ENCODE results near the gene ITGA1.

Gene ITGA1

GRCh38 chr5:52903142-52903541 lies 115.4 kb downstream of the ITGA1 start:
- intact Hi-C loops (cut with micrococcal nuclease) = no loop called here
- Mint-ChIP-seq H3K36me3 (ENCODE audit: low read depth) (no peaks in the 10 kb centered on the region), H3K27me3 (peaks cover 4% of the 10 kb centered on the region), H3K4me3 (no peak overlapping the region), H3K27ac (no peak overlapping the region), H3K4me1 (ENCODE audit: low read depth) (no peaks in the 10 kb centered on the region), H3K9me3 (no peaks in the 10 kb centered on the region)

GRCh38 chr5:52906343-52906742 lies 118.6 kb downstream of the ITGA1 start:
- Mint-ChIP-seq H3K36me3 (ENCODE audit: low read depth) (no peaks in the 10 kb centered on the region), H3K27me3 (peaks cover 4% of the 10 kb centered on the region), H3K4me1 (ENCODE audit: low read depth) (no peaks in the 10 kb centered on the region), H3K27ac (no peak overlapping the region), H3K9me3 (no peaks in the 10 kb centered on the region), H3K4me3 (no peak overlapping the region)
- intact Hi-C loops (cut with micrococcal nuclease) = no loop called here

GRCh38 chr5:52906845-52907244 lies 119.1 kb downstream of the ITGA1 start:
- Mint-ChIP-seq H3K9me3 (no peaks in the 10 kb centered on the region), H3K27ac (no peak overlapping the region), H3K27me3 (peaks cover 4% of the 10 kb centered on the region), H3K4me1 (ENCODE audit: low read depth) (no peaks in the 10 kb centered on the region), H3K36me3 (ENCODE audit: low read depth) (no peaks in the 10 kb centered on the region), H3K4me3 (no peak overlapping the region)
- intact Hi-C loops (cut with micrococcal nuclease) = no loop called here

- Mint-ChIP-seq H3K4me3 (no peak overlapping the region), H3K27me3 (peaks cover 7% of the 10 kb centered on the region), H3K4me1 (ENCODE audit: low read depth) (no peaks in the 10 kb centered on the region), H3K27ac (no peak overlapping the region), H3K9me3 (no peaks in the 10 kb centered on the region), H3K36me3 (ENCODE audit: low read depth) (no peaks in the 10 kb centered on the region)
- intact Hi-C loops (cut with micrococcal nuclease) = no loop called here
Measured at GRCh38 chr5:52909192-52909591, 121.5 kb downstream of the ITGA1 start.

GRCh38 chr5:52910071-52910470 lies 122.4 kb downstream of the ITGA1 start:
- no peak overlapping the region for H3K4me3 Mint-ChIP-seq
- intact Hi-C loops (cut with micrococcal nuclease) = loop anchor here (10.0 kb wide), 1 partner anchor 125 kb away; the partner anchor contains the start of genes ITGA1 and PELO
- no peak overlapping the region for H3K27ac Mint-ChIP-seq
- H3K27me3 Mint-ChIP-seq = peaks cover 6% of the 10 kb centered on the region
- H3K9me3 Mint-ChIP-seq = no peaks in the 10 kb centered on the region
- H3K36me3 Mint-ChIP-seq (ENCODE audit: low read depth) = no peaks in the 10 kb centered on the region
- no peaks in the 10 kb centered on the region for H3K4me1 Mint-ChIP-seq (ENCODE audit: low read depth)

- Mint-ChIP-seq H3K4me1 (ENCODE audit: low read depth) (no peaks in the 10 kb centered on the region), H3K9me3 (no peaks in the 10 kb centered on the region), H3K4me3 (peak overlapping the region; percentile 67), H3K27me3 (peaks cover 4% of the 10 kb centered on the region), H3K36me3 (ENCODE audit: low read depth) (no peaks in the 10 kb centered on the region), H3K27ac (no peak overlapping the region)
- intact Hi-C loops (cut with micrococcal nuclease) = loop anchor here (1.0 to 10.0 kb wide), 2 partner anchors 131 to 222 kb away; partner anchors contain the start of genes ITGA1 and PELO
Measured at GRCh38 chr5:52915176-52915875, 127.6 kb downstream of the ITGA1 start.

GRCh38 chr5:52920929-52921328 lies 133.2 kb downstream of the ITGA1 start:
- Mint-ChIP-seq H3K9me3 (no peaks in the 10 kb centered on the region), H3K27me3 (peaks cover 3% of the 10 kb centered on the region), H3K4me1 (ENCODE audit: low read depth) (peaks cover 8% of the 10 kb centered on the region), H3K27ac (no peak overlapping the region), H3K36me3 (ENCODE audit: low read depth) (no peaks in the 10 kb centered on the region), H3K4me3 (no peak overlapping the region)
- intact Hi-C loops (cut with micrococcal nuclease) = no loop called here

- Mint-ChIP-seq H3K27me3 (peaks cover 3% of the 10 kb centered on the region), H3K4me3 (no peak overlapping the region), H3K27ac (no peak overlapping the region), H3K4me1 (ENCODE audit: low read depth) (peaks cover 8% of the 10 kb centered on the region), H3K9me3 (no peaks in the 10 kb centered on the region), H3K36me3 (ENCODE audit: low read depth) (no peaks in the 10 kb centered on the region)
- intact Hi-C loops (cut with micrococcal nuclease) = no loop called here
Measured at GRCh38 chr5:52922384-52922783, 134.7 kb downstream of the ITGA1 start.

- peaks cover 8% of the 10 kb centered on the region for H3K4me1 Mint-ChIP-seq (ENCODE audit: low read depth)
- peaks cover 3% of the 10 kb centered on the region for H3K27me3 Mint-ChIP-seq
- no peaks in the 10 kb centered on the region for H3K36me3 Mint-ChIP-seq (ENCODE audit: low read depth)
- no peaks in the 10 kb centered on the region for H3K9me3 Mint-ChIP-seq
- no peak overlapping the region for H3K4me3 Mint-ChIP-seq
- H3K27ac Mint-ChIP-seq = no peak overlapping the region
- intact Hi-C loops (cut with micrococcal nuclease) = no loop called here
Measured at GRCh38 chr5:52924456-52924855, 136.7 kb downstream of the ITGA1 start.

- peaks cover 8% of the 10 kb centered on the region for H3K4me1 Mint-ChIP-seq (ENCODE audit: low read depth)
- peaks cover 3% of the 10 kb centered on the region for H3K27me3 Mint-ChIP-seq
- no peak overlapping the region for H3K27ac Mint-ChIP-seq
- no peaks in the 10 kb centered on the region for H3K36me3 Mint-ChIP-seq (ENCODE audit: low read depth)
- no peaks in the 10 kb centered on the region for H3K9me3 Mint-ChIP-seq
- intact Hi-C loops (cut with micrococcal nuclease) = no loop called here
- H3K4me3 Mint-ChIP-seq = no peak overlapping the region
Measured at GRCh38 chr5:52925001-52925400, 137.3 kb downstream of the ITGA1 start.

- Mint-ChIP-seq H3K36me3 (ENCODE audit: low read depth) (no peaks in the 10 kb centered on the region), H3K9me3 (no peaks in the 10 kb centered on the region), H3K27ac (no peak overlapping the region), H3K4me3 (no peak overlapping the region), H3K4me1 (ENCODE audit: low read depth) (no peaks in the 10 kb centered on the region), H3K27me3 (peaks cover 3% of the 10 kb centered on the region)
- intact Hi-C loops (cut with micrococcal nuclease) = no loop called here
Measured at GRCh38 chr5:52928689-52929088, 141.0 kb downstream of the ITGA1 start.

GRCh38 chr5:52938226-52938625 lies 150.5 kb downstream of the ITGA1 start:
- Mint-ChIP-seq H3K27ac (no peak overlapping the region), H3K36me3 (ENCODE audit: low read depth) (no peaks in the 10 kb centered on the region), H3K4me1 (ENCODE audit: low read depth) (no peaks in the 10 kb centered on the region), H3K4me3 (no peak overlapping the region), H3K27me3 (no peaks in the 10 kb centered on the region), H3K9me3 (no peaks in the 10 kb centered on the region)
- intact Hi-C loops (cut with micrococcal nuclease) = no loop called here

- no peak overlapping the region for H3K27ac Mint-ChIP-seq
Measured at GRCh38 chr5:52943285-52943684, 155.6 kb downstream of the ITGA1 start.

GRCh38 chr5:52943808-52944207 lies 156.1 kb downstream of the ITGA1 start:
- no peak overlapping the region for H3K27ac Mint-ChIP-seq
- intact Hi-C loops (cut with micrococcal nuclease) = no loop called here
- no peaks in the 10 kb centered on the region for H3K9me3 Mint-ChIP-seq
- H3K36me3 Mint-ChIP-seq (ENCODE audit: low read depth) = no peaks in the 10 kb centered on the region
- H3K27me3 Mint-ChIP-seq = no peaks in the 10 kb centered on the region
- no peak overlapping the region for H3K4me3 Mint-ChIP-seq
- no peaks in the 10 kb centered on the region for H3K4me1 Mint-ChIP-seq (ENCODE audit: low read depth)

More at GRCh38 chr5:52943285-52943684, 155.6 kb downstream of the ITGA1 start:
- no peaks in the 10 kb centered on the region for H3K36me3 Mint-ChIP-seq (ENCODE audit: low read depth)
- H3K27me3 Mint-ChIP-seq = no peaks in the 10 kb centered on the region
- no peak overlapping the region for H3K4me3 Mint-ChIP-seq
- intact Hi-C loops (cut with micrococcal nuclease) = no loop called here
- no peaks in the 10 kb centered on the region for H3K4me1 Mint-ChIP-seq (ENCODE audit: low read depth)
- H3K9me3 Mint-ChIP-seq = no peaks in the 10 kb centered on the region

GRCh38 chr5:52945040-52945439 lies 157.3 kb downstream of the ITGA1 start:
- no peaks in the 10 kb centered on the region for H3K9me3 Mint-ChIP-seq
- intact Hi-C loops (cut with micrococcal nuclease) = loop anchor here (5.0 kb wide), 1 partner anchor 1272 kb away; no protein-coding TSS in a partner anchor
- H3K27me3 Mint-ChIP-seq = no peaks in the 10 kb centered on the region

More at GRCh38 chr5:52945040-52945439, 157.3 kb downstream of the ITGA1 start:
- Mint-ChIP-seq H3K27ac (no peak overlapping the region), H3K36me3 (ENCODE audit: low read depth) (no peaks in the 10 kb centered on the region), H3K4me1 (ENCODE audit: low read depth) (no peaks in the 10 kb centered on the region), H3K4me3 (no peak overlapping the region)
